GM12891 (cell line): ENCODE data around the gene EFL1.

Experiments used
- PAX5 ChIP-seq: IDR thresholded peaks from 2 replicates; pipeline ENCODE4 v1.6.1; 2011; ENCODE audit warnings: low read length, moderate library complexity, mild to moderate bottlenecking; ENCODE audit not compliant: insufficient read depth, severe bottlenecking
- POLR2A ChIP-seq: IDR thresholded peaks from 2 replicates; pipeline ENCODE4 v1.6.1; 2011; ENCODE audit warnings: low read depth, low read length, control low read depth
- POLR2AphosphoS5 ChIP-seq: IDR thresholded peaks from 2 replicates; pipeline ENCODE4 v1.6.1; 2011; ENCODE audit warnings: low read depth, low read length, control low read depth
- POU2F2 ChIP-seq: IDR thresholded peaks from 2 replicates; pipeline ENCODE4 v1.6.1; 2011; ENCODE audit warnings: low read depth, mild to moderate bottlenecking, control low read depth, low read length, moderate library complexity
- SPI1 ChIP-seq: IDR thresholded peaks from 2 replicates; pipeline ENCODE4 v1.6.1; 2011; ENCODE audit warnings: low read depth, low read length, control low read depth
- TAF1 ChIP-seq: IDR thresholded peaks from 2 replicates; pipeline ENCODE4 v1.6.1; 2011; ENCODE audit warnings: low read depth, low read length, control low read depth

DNA sequence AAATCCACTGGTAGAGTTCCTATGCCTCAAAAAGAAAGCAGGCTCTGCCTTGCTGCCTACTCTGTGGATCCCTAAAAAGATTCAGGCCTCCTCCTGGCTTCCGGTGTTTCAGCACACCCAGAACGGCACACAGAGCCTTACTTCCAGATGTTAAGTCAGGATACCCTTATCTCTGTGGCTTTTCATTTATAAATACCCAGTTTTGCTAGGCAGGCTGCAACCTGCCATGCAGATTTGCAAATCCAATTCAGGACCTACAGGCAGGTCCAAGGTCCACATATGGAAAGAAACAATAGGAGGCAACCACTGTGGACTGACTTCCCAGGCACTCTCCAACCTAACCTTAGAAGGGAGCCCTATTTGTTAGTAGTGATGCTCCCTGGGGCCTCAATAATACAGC lies 30.7 kb downstream of the EFL1 start:
- no peak for TF ChIP-seq POLR2AphosphoS5
- TF ChIP-seq POLR2A = no peak
- no peak for TF ChIP-seq SPI1
- TF ChIP-seq TAF1 = no peak
- no peak for TF ChIP-seq POU2F2
- no peak for TF ChIP-seq PAX5
